H9 (cell line): ENCODE results near the gene UTP20. TPM values are rescaled to one million over a fixed set of nuclear protein-coding genes. Genes with fewer than 3 reads are reported as not detected.

Experiments used
- DNase-seq: peaks from one replicate; pipeline ENCODE4 v3.0.0-alpha.2; 2017
- H2AFZ ChIP-seq: one replicate; pipeline ENCODE4 v1.6.1; 2013; ENCODE audit warnings: mild to moderate bottlenecking, low read length, control low read depth, moderate library complexity
- H2AK5ac ChIP-seq: 2 replicates; pipeline ENCODE4 v1.6.1; 2013; ENCODE audit warnings: low read length, control low read depth, mixed read lengths; ENCODE audit not compliant: insufficient read length
- H2BK120ac ChIP-seq: one replicate; pipeline ENCODE4 v1.6.1; 2013; ENCODE audit warnings: low read depth, mild to moderate bottlenecking, low read length, control low read depth, inconsistent platforms; ENCODE audit not compliant: poor library complexity, severe bottlenecking
- H2BK12ac ChIP-seq: 2 replicates; pipeline ENCODE4 v1.6.1; 2013; ENCODE audit warnings: low read length, control low read depth, mixed read lengths, low read depth; ENCODE audit not compliant: insufficient read length
- H2BK15ac ChIP-seq: 2 replicates; pipeline ENCODE4 v1.6.1; 2013; ENCODE audit warnings: low read depth, low read length, control low read depth
- H2BK20ac ChIP-seq: one replicate; pipeline ENCODE4 v1.6.1; 2013; ENCODE audit warnings: low read depth, mild to moderate bottlenecking, low read length, control low read depth, inconsistent platforms; ENCODE audit not compliant: poor library complexity, severe bottlenecking
- H2BK5ac ChIP-seq: 2 replicates; pipeline ENCODE4 v1.6.1; 2013; ENCODE audit warnings: low read length, control low read depth, mixed read lengths; ENCODE audit not compliant: insufficient read length
- H3K14ac ChIP-seq: 2 replicates; pipeline ENCODE4 v1.6.1; 2013; ENCODE audit warnings: low read length, control low read depth; ENCODE audit not compliant: insufficient read depth
- H3K18ac ChIP-seq: 2 replicates; pipeline ENCODE4 v1.6.1; 2013; ENCODE audit warnings: low read depth, mild to moderate bottlenecking, mixed read lengths, low read length, control low read depth; ENCODE audit not compliant: insufficient read length
- H3K23ac ChIP-seq: 2 replicates; pipeline ENCODE4 v1.6.1; 2013; ENCODE audit warnings: low read length, control low read depth, mixed read lengths, low read depth; ENCODE audit not compliant: insufficient read length
- H3K23me2 ChIP-seq: 2 replicates; pipeline ENCODE4 v1.6.1; 2013; ENCODE audit warnings: low read depth, mild to moderate bottlenecking, mixed read lengths, low read length, control low read depth; ENCODE audit not compliant: insufficient read length, poor library complexity, severe bottlenecking
- H3K27ac ChIP-seq: 2 replicates; pipeline ENCODE4 v1.5.1; 2013; ENCODE audit warnings: low read length, control low read depth, mixed read lengths, low read depth; ENCODE audit not compliant: insufficient read length
- H3K27me3 ChIP-seq: 2 replicates; pipeline ENCODE4 v1.6.1; 2013; ENCODE audit warnings: low read length, control low read depth, inconsistent platforms; ENCODE audit not compliant: insufficient read depth
- H3K4ac ChIP-seq: 2 replicates; pipeline ENCODE4 v1.6.1; 2013; ENCODE audit warnings: low read depth, mild to moderate bottlenecking, control low read depth, inconsistent platforms, low read length, moderate library complexity
- H3K4me1 ChIP-seq: 2 replicates; pipeline ENCODE4 v1.6.1; 2013; ENCODE audit warnings: low read length, control low read depth, inconsistent platforms; ENCODE audit not compliant: insufficient read depth
- H3K4me2 ChIP-seq: 2 replicates; pipeline ENCODE4 v1.6.1; 2013; ENCODE audit warnings: low read length, control low read depth, mixed read lengths; ENCODE audit not compliant: insufficient read length, insufficient read depth
- H3K56ac ChIP-seq: 2 replicates; pipeline ENCODE4 v1.6.1; 2013; ENCODE audit warnings: low read depth, mild to moderate bottlenecking, mixed read lengths, low read length, control low read depth; ENCODE audit not compliant: insufficient read length
- H3K79me1 ChIP-seq: 2 replicates; pipeline ENCODE4 v1.6.1; 2013; ENCODE audit warnings: low read depth, mild to moderate bottlenecking, moderate library complexity, low read length, control low read depth, inconsistent platforms; ENCODE audit not compliant: insufficient read depth, poor library complexity, severe bottlenecking
- H3K79me2 ChIP-seq: 2 replicates; pipeline ENCODE4 v1.6.1; 2013; ENCODE audit warnings: low read length, control low read depth, inconsistent platforms; ENCODE audit not compliant: insufficient read depth
- H3K9ac ChIP-seq: 2 replicates; pipeline ENCODE4 v1.6.1; 2013; ENCODE audit warnings: low read length, control low read depth, mixed read lengths; ENCODE audit not compliant: insufficient read length; ENCODE audit errors: extremely low read depth
- H3K9me3 ChIP-seq: one replicate; pipeline ENCODE4 v1.6.1; 2013; ENCODE audit warnings: low read depth, low read length, inconsistent platforms; ENCODE audit not compliant: control insufficient read depth
- H3T11ph ChIP-seq: one replicate; pipeline ENCODE4 v1.6.1; 2013; ENCODE audit warnings: mild to moderate bottlenecking, low read length, control low read depth, inconsistent platforms
- H4K20me1 ChIP-seq: one replicate; pipeline ENCODE4 v1.6.1; 2013; ENCODE audit not compliant: control insufficient read depth, insufficient read length, insufficient read depth
- H4K5ac ChIP-seq: 2 replicates; pipeline ENCODE4 v1.6.1; 2013; ENCODE audit warnings: low read depth, mild to moderate bottlenecking, mixed read lengths, low read length, control low read depth; ENCODE audit not compliant: insufficient read length
- H4K8ac ChIP-seq: replicated peaks from 2 replicates; pipeline ENCODE4 v1.6.1; 2013; ENCODE audit warnings: low read length, control low read depth, mixed read lengths, low read depth; ENCODE audit not compliant: insufficient read length
- H4K91ac ChIP-seq: 2 replicates; pipeline ENCODE4 v1.6.1; 2013; ENCODE audit warnings: low read depth, mild to moderate bottlenecking, moderate library complexity, mixed read lengths, low read length, control low read depth; ENCODE audit not compliant: insufficient read length
- H3K27ac Mint-ChIP-seq, 3 experiments: 2 replicates in 2 of 3; 3 replicates in 1 of 3; pipeline ENCODE4 v1.8.0; 2020 to 2021; ENCODE audit warnings: mixed read lengths in 3 of 3, mild to moderate bottlenecking in 1 of 3, moderate library complexity in 1 of 3
- H3K27me3 Mint-ChIP-seq: 2 replicates; pipeline ENCODE4 v1.8.0; 2021; ENCODE audit warnings: low read depth, mild to moderate bottlenecking, moderate library complexity, mixed read lengths
- H3K36me3 Mint-ChIP-seq, 3 experiments: 2 replicates in 2 of 3; 3 replicates in 1 of 3; pipeline ENCODE4 v1.8.0; 2020 to 2021; ENCODE audit warnings: low read depth in 3 of 3, mixed read lengths in 3 of 3; ENCODE audit not compliant: insufficient read depth in 1 of 3
- H3K4me1 Mint-ChIP-seq, 2 experiments: 2 replicates each; pipeline ENCODE4 v1.8.0; 2020; ENCODE audit warnings: mixed read lengths in 2 of 2
- H3K4me3 Mint-ChIP-seq, 2 experiments: 2 replicates in 1 of 2; 3 replicates in 1 of 2; pipeline ENCODE4 v1.8.0; 2020 to 2021; ENCODE audit warnings: mild to moderate bottlenecking in 2 of 2, mixed read lengths in 2 of 2, moderate library complexity in 1 of 2
- H3K9me3 Mint-ChIP-seq, 2 experiments: 2 replicates in 1 of 2; 3 replicates in 1 of 2; pipeline ENCODE4 v1.8.0; 2020; ENCODE audit warnings: mild to moderate bottlenecking in 2 of 2, mixed read lengths in 2 of 2, moderate library complexity in 1 of 2
- WGBS: extraction: QIAGEN DNeasy Blood & Tissue Kit; methylation state at CpG from one replicate; pipeline ENCODE4 v1.1.7; 2013; ENCODE audit warnings: missing lambda C conversion rate, low lambda C conversion rate, mixed read lengths; ENCODE audit not compliant: insufficient read length; ENCODE audit errors: extremely low coverage; 5-methylcytosine and 5-hydroxymethylcytosine counted together
- total RNA-seq: library from RNA; stranded (reverse); gene quantifications from 2 replicates; pipeline ENCODE4 v1.2.1, GENCODE V29; 2021
- TF ChIP-seq, protein P1 (sequence below): fragments of 200-600 bp; sonication (generic); conservative IDR thresholded peaks from 3 replicates; pipeline ENCODE4 v1.8.0; 2021; ENCODE audit warnings: antibody characterized with exemption, mild to moderate bottlenecking

UTP20 gene
- total RNA-seq, 1 experiment from 2014 or later: 38.3 TPM

DNA sequence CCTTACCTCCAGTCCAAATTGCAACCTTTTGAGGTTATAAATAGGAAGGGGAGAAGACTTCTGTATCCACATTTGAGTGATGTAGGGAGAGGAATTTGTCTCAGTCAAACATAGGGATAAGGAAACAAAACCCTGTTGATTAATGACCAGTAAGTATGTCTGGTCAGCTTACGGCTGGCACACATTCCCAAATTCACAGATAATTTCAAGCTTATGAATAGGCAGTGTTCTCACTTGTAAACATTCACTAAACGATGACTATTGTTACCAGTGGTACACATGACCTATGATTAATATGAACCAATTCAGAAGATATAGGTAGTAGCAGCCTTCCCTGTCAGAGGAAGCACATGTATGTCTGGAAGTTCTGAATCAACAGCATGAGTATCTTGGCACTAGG is 36.8 kb upstream of the UTP20 start:
- Histone ChIP-seq H3K79me2 (no peaks in the 10 kb centered on the region), H3K27ac (no peak overlapping the region), H4K5ac (no peak overlapping the region), H2AK5ac (no peak overlapping the region), H2BK12ac (no peak overlapping the region), H3K9me3 (no peaks in the 10 kb centered on the region), H3K14ac (no peak overlapping the region), H3T11ph (no peak overlapping the region), H4K20me1 (no peaks in the 10 kb centered on the region), H3K4me2 (no peak overlapping the region), H3K23ac (no peak overlapping the region), H2BK120ac (no peak overlapping the region), H2BK15ac (no peak overlapping the region), H4K91ac (no peak overlapping the region), H3K9ac (no peak overlapping the region), H3K18ac (no peak overlapping the region), H3K23me2 (no peaks in the 10 kb centered on the region), H3K79me1 (no peaks in the 10 kb centered on the region), H2BK5ac (no peak overlapping the region), H3K4ac (no peak overlapping the region), H2BK20ac (no peak overlapping the region), H4K8ac (no peak overlapping the region), H2AFZ (no peak overlapping the region), H3K56ac (no peak overlapping the region), H3K27me3 (no peaks in the 10 kb centered on the region), H3K4me1 (no peaks in the 10 kb centered on the region)
- Mint-ChIP-seq H3K27me3 (no peaks in the 10 kb centered on the region), H3K36me3 (no peaks in the 10 kb centered on the region; a peak in 1 of 7 replicates), H3K4me1 (no peaks in the 10 kb centered on the region), H3K27ac (no peak overlapping the region), H3K4me3 (no peak overlapping the region), H3K9me3 (no peaks in the 10 kb centered on the region; a peak in 1 of 5 replicates)
- WGBS: no CpG with 5 or more reads among the region's 2 CpGs
- TF ChIP-seq, protein P1, sequence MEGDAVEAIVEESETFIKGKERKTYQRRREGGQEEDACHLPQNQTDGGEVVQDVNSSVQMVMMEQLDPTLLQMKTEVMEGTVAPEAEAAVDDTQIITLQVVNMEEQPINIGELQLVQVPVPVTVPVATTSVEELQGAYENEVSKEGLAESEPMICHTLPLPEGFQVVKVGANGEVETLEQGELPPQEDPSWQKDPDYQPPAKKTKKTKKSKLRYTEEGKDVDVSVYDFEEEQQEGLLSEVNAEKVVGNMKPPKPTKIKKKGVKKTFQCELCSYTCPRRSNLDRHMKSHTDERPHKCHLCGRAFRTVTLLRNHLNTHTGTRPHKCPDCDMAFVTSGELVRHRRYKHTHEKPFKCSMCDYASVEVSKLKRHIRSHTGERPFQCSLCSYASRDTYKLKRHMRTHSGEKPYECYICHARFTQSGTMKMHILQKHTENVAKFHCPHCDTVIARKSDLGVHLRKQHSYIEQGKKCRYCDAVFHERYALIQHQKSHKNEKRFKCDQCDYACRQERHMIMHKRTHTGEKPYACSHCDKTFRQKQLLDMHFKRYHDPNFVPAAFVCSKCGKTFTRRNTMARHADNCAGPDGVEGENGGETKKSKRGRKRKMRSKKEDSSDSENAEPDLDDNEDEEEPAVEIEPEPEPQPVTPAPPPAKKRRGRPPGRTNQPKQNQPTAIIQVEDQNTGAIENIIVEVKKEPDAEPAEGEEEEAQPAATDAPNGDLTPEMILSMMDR: no peak
- no peak for DNase-seq
